Thyroid gland (tissue), 4 donors: Measurements from ENCODE around the gene WDFY2. TPM values are rescaled to one million over a fixed set of nuclear protein-coding genes. Genes with fewer than 3 reads are reported as not detected.

ENCODE experiments used
- DNase-seq, 2 donors: peaks; one replicate each; pipeline ENCODE4 v3.0.0-alpha.2; 2019
- H3K27ac ChIP-seq, 3 donors: fragments of 200-600 bp; sonication (generic); 1 replicate in 2 of 3; 2 replicates in 1 of 3; pipeline ENCODE4 v1.5.1; 2016 to 2019; ENCODE audit warnings: mild to moderate bottlenecking in 1 of 3, moderate library complexity in 1 of 3
- H3K27me3 ChIP-seq: fragments of 200-600 bp; sonication (generic); one replicate; pipeline ENCODE4 v1.5.1; 2019
- H3K36me3 ChIP-seq, 2 donors: fragments of 200-600 bp; sonication (generic); one replicate each; pipeline ENCODE4 v1.5.1; 2016 to 2019
- H3K4me1 ChIP-seq, 2 donors: fragments of 200-600 bp; sonication (generic); one replicate each; pipeline ENCODE4 v1.5.1; 2017 to 2019
- H3K4me3 ChIP-seq, 3 donors: fragments of 200-600 bp; sonication (generic); replicated peaks in 1 of 3; 1 replicate in 2 of 3; 2 replicates in 1 of 3; pipeline ENCODE4 v1.5.1; 2016; ENCODE audit warnings: mild to moderate bottlenecking in 1 of 3
- H3K9me3 ChIP-seq: fragments of 200-600 bp; sonication (generic); one replicate; pipeline ENCODE4 v1.5.1; 2017
- POLR2A ChIP-seq, 2 donors: fragments of 450-650 bp; IDR thresholded peaks; one replicate each; pipeline ENCODE4 v1.6.1; 2017; ENCODE audit warnings: antibody characterized with exemption in 2 of 2, mild to moderate bottlenecking in 2 of 2, moderate library complexity in 1 of 2
- WGBS, 2 donors: methylation state at CpG; one replicate each; pipeline ENCODE4 v1.1.5; 2017; 5-methylcytosine and 5-hydroxymethylcytosine counted together
- intact Hi-C: fragments of 100-400 bp; cut with DNase I; formaldehyde crosslinking; loops from one replicate; pipeline ENCODE4 v1.15.1; 2023
- total RNA-seq, 4 donors: library from RNA; depleted of rRNA; stranded (reverse); fragments of >200 nt; gene quantifications; one replicate each; pipeline ENCODE4 v1.2.3, GENCODE V29; 2016
- TF ChIP-seq, protein P1 (sequence below), 6 experiments: fragments of 200-600 bp in 3 of 6; fragments of 450-650 bp in 3 of 6; sonication (generic) in 3 of 6; IDR thresholded peaks; one replicate each; pipeline ENCODE4 v1.5.1; 2016 to 2019; ENCODE audit warnings: antibody characterized with exemption in 6 of 6, mild to moderate bottlenecking in 2 of 6, inconsistent platforms in 1 of 6, moderate library complexity in 1 of 6

WDFY2 gene
- total RNA-seq, 4 donors from 2014 or later, result 15.8 to 23.9 (median 20.9) TPM

DNA sequence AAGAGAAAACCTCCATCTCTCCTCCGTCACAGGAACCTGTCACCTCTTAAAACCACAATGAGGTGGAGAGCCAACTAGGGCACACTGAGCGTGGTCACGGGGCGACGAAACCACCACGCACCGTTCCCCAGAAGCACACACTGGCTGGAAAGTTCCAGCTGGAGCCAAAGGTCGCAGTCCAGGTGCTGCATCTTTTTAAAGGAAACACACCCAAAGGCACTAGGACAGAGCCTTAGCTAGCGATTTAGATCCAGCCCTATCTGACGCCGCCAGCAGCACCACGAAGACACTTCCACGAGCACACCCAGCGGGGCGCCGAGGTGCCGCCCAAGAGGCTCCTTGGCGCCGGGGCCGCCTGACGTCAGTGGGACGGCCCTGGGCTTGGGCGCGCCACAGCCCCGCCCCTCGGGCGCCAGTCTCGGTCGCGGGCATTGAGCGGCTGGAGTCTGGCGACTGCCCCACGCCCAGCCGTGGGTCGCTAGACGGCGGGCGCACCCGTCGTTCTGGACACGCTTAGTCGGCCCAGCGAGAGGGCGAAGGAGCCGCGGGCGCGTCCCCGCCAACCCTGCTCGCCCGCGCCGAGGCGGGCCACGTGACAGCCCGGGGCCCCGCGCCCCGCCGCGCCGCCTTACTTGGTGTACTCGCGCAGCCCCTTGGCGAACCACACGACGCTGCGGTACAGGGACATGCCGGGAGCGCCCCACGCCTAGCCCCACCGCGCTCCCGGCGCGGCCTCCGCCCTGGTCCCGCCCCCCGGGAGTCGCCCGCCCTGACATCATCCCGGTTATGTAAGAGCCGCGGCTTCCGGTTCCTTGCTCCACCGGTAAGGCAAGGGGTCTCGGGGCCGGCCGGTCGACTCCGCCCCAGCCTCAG is 219.4 kb downstream of the WDFY2 start, which contains the start of gene DHRS12:
Gene DHRS12 (minus strand): TSS at position 742 of the 873 bp plus-strand sequence. CDS start 4,504 bp downstream, outside the sequence.
- Histone ChIP-seq H3K27ac (peak within 1 kb of the TSS; percentile 98 to 100 (median 98)), H3K9me3 (no peaks in the 10 kb centered on the region), H3K27me3 (no peaks in the 10 kb centered on the region), H3K4me1 (peaks cover 32 to 33% of the 10 kb centered on the region in 2 donors), H3K36me3 (no peaks in the 10 kb centered on the region), H3K4me3 (peak within 1 kb of the TSS; percentile 57 to 95 (median 91))
- WGBS, 2 donors, result 2 to 8% methylated on average over 4 to 20 of the region's 91 CpGs
- TF ChIP-seq POLR2A (IDR thresholded peaks at IDR 0.05), result peak; percentile 67 to 93
- TF ChIP-seq, protein P1, sequence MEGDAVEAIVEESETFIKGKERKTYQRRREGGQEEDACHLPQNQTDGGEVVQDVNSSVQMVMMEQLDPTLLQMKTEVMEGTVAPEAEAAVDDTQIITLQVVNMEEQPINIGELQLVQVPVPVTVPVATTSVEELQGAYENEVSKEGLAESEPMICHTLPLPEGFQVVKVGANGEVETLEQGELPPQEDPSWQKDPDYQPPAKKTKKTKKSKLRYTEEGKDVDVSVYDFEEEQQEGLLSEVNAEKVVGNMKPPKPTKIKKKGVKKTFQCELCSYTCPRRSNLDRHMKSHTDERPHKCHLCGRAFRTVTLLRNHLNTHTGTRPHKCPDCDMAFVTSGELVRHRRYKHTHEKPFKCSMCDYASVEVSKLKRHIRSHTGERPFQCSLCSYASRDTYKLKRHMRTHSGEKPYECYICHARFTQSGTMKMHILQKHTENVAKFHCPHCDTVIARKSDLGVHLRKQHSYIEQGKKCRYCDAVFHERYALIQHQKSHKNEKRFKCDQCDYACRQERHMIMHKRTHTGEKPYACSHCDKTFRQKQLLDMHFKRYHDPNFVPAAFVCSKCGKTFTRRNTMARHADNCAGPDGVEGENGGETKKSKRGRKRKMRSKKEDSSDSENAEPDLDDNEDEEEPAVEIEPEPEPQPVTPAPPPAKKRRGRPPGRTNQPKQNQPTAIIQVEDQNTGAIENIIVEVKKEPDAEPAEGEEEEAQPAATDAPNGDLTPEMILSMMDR (IDR thresholded peaks at IDR 0.05), result peak in 1 of 6 experiments; percentile 4
- peak; percentile 90 to 92 for DNase-seq
- intact Hi-C loops, result no loop called here

DNA sequence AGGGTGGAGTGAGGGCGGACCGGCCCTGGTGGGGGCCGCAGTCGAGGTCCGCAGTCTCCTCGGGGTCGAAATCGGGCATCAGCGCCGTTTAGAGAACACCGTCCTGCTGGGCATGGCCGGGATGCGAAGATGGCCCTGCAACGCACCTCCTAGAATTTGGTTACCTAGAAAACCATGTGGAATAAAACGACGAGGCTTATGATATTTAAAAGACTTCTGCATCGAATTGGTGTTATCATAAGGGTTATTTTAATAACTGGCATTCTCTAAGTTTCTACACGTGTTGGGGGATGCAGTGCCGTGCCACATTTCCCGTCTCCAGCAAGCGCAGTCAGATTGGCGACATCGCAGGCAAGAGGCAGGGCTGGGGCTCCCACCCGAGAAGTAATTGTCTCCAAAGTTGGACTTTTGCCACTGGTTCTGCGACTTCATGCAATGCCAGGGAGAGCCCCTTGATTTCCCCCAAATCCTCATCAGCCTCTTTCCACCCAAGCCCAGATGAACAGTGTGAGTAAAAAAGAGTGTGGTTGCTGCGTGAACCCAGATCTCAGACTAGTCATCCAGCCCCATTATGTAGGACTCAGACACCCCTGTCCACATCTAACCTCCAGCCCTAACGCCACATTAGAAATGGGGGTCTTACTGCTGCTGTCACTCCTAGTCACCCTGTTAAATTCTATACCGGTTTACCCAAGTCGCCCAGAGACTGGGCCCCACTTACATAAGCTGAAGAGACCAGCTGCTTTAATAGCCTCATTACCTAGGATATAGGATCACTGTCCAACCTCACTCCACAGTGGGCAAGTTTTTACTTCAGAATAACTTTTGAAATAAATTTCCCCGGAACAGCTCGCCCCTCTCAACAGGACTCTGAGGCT is 220.3 kb downstream of the WDFY2 start:
- peak; percentile 34 to 43 for DNase-seq
- intact Hi-C loops, result loop anchor here (5.0 kb wide), 1 partner anchor 352 kb away; the partner anchor contains the start of gene INTS6
- H3K4me1 ChIP-seq, result peaks cover 32 to 33% of the 10 kb centered on the region in 2 donors

DNA sequence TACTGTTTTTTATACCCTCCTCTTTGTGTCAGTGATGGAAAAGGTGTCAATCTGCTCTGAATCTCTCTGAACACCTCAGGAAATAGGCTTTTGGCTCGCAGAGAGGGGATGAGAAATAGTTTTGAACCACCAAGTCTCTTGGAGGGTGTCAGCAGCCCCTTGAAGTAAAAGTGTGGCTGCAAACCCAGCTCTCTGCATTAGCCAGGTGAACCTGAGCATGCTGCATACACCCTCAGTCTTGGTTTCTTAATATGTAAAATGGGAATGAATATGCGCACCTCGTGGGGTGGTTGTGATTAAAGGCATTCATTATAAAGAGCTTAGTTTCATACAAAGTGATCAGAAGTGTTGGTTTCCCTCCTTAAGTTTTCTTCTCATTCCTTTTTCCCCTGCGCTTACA is 221.1 kb downstream of the WDFY2 start:
- no peak for DNase-seq
- H3K36me3 ChIP-seq, result no peaks in the 10 kb centered on the region
- peak overlapping the region; percentile 98 to 100 (median 98) for H3K27ac ChIP-seq
- 90% methylated on average over 4 of the region's 4 CpGs for WGBS, 2 donors
- intact Hi-C loops, result loop anchor here (5.0 kb wide), 1 partner anchor 353 kb away; the partner anchor contains the start of gene INTS6
- TF ChIP-seq, protein P1 (IDR thresholded peaks at IDR 0.05), result no peak
- TF ChIP-seq POLR2A (IDR thresholded peaks at IDR 0.05), result no peak
- H3K4me1 ChIP-seq, result peaks cover 32 to 33% of the 10 kb centered on the region in 2 donors
- no peaks in the 10 kb centered on the region for H3K9me3 ChIP-seq
- H3K27me3 ChIP-seq, result no peaks in the 10 kb centered on the region
- H3K4me3 ChIP-seq, result peak overlapping the region in 1 of 3 donors; percentile 95

More for the DNA sequence above, 220.3 kb downstream of the WDFY2 start:
- WGBS, 2 donors, result 21 to 27% methylated on average over 23 to 27 of the region's 31 CpGs
- Histone ChIP-seq H3K36me3 (no peaks in the 10 kb centered on the region), H3K27me3 (no peaks in the 10 kb centered on the region), H3K4me3 (peak overlapping the region; percentile 57 to 95 (median 91)), H3K9me3 (no peaks in the 10 kb centered on the region), H3K27ac (peak overlapping the region; percentile 98 to 100 (median 98))
- no peak for TF ChIP-seq POLR2A (IDR thresholded peaks at IDR 0.05)
- TF ChIP-seq, protein P1 (IDR thresholded peaks at IDR 0.05), result no peak

DNA sequence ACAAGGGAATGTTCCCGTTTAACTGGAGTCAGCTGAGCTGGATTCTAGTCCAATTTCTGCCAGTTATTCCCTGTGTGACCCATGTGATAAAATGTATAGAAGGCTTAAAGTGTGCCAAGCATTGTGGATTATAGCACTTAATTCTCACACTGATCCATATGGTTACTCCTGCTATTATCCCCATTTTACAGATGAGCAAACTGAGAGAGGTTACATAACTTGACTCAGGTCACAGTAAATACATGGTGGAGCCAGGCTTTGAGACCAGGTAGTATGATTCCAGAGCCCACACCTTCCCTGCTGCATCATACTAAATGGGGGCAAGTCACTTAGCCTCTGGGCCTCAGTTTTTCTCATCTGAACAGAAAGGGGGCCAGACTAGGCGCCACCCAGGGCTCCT is 221.7 kb downstream of the WDFY2 start:
- TF ChIP-seq POLR2A (IDR thresholded peaks at IDR 0.05), result no peak
- TF ChIP-seq, protein P1 (IDR thresholded peaks at IDR 0.05), result no peak
- Histone ChIP-seq H3K36me3 (no peaks in the 10 kb centered on the region), H3K9me3 (no peaks in the 10 kb centered on the region), H3K4me3 (no peak overlapping the region), H3K4me1 (peaks cover 32 to 33% of the 10 kb centered on the region in 2 donors), H3K27ac (peak overlapping the region in 1 of 3 donors; percentile 5), H3K27me3 (no peaks in the 10 kb centered on the region)
- WGBS, 2 donors, result 90 to 91% methylated on average over 2 of the region's 2 CpGs
- intact Hi-C loops, result loop anchor here (5.0 kb wide), 1 partner anchor 354 kb away; the partner anchor contains the start of gene INTS6
- DNase-seq, result no peak
